ENCODE data around the gene CHMP6. TPM values are rescaled to one million over a fixed set of nuclear protein-coding genes. Genes with fewer than 3 reads are reported as not detected.

CHMP6 gene
- total RNA-seq, 1 experiment from 2014 or later, result 23.1 TPM

DNA sequence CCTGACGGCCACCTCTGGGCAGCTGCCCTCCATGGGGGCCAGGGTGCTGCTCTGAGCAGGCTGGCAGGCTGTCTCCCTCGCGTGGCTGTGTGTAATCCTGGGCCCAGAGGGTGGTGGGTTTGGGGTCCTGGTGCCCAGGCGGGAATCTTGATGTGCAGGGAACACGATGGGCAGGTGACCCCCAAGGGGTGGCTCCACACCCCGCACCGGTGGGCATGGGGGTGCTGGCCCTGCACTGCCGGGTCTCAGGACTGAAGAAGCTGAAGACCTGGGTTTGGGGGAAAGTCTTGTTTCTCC is 8.6 kb downstream of the CHMP6 start:
- Histone ChIP-seq H3K27me3 (ENCODE audit: low read length) (no peaks in the 10 kb centered on the region), H3K9me2 (replicated peaks; ENCODE audit: insufficient read depth, low read length) (no peaks in the 10 kb centered on the region), H3K4me1 (ENCODE audit: low read length) (no peaks in the 10 kb centered on the region), H2AFZ (ENCODE audit: low read length) (no peak overlapping the region), H3K27ac (ENCODE audit: low read length) (no peak overlapping the region), H3K36me3 (ENCODE audit: insufficient read depth, low read length) (no peaks in the 10 kb centered on the region), H3K79me2 (ENCODE audit: low read length) (no peaks in the 10 kb centered on the region), H3K9me3 (ENCODE audit: low read length) (no peaks in the 10 kb centered on the region), H3K4me2 (ENCODE audit: low read depth, low read length, poor library complexity, severe bottlenecking) (no peak overlapping the region), H3K4me3 (ENCODE audit: low read length) (no peak overlapping the region), H4K20me1 (ENCODE audit: insufficient read depth, low read depth, low read length) (0 out of 2 replicates have a peak, but pooled peaks cover 6% of the 10 kb centered on the region), H3K9ac (ENCODE audit: low read length) (no peak overlapping the region)
- no peak for DNase-seq

DNA sequence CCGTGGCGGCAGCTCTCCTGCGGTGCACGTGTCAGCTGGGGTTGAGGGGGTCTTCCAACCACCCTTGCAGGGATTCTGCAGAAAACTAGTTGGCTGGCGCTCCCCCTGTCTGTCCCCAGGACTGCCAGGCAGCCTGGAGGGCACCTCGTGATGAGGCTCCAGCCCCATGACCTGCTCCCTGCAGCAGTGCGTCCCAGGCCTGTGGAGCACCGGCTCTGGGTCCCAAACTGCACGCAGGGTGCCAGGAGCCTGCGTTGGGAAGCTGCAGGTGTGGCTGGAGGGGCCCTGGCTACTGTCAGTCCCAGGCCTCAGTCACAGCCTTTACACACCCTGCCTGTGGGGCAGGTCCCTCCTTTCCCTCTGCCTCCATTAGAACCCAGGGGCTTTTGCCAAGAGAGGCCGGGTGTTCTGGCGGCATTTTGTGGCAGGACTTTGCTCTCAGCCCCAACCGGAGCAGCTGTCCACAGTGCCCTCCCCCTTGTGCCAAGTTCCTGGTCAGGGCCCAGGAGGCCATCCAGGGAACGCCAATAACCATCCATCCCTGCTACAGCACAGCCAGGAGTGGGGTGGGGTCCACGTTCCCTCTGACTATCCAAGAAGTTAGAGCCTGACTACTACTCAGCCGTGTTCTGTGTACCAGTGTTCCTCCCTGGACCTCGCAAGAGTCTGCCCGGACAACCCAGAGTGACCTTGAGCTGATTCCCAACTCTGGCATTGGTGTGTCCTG is 9.2 kb downstream of the CHMP6 start:
- Histone ChIP-seq H3K36me3 (ENCODE audit: insufficient read depth, low read length) (no peaks in the 10 kb centered on the region), H2AFZ (ENCODE audit: low read length) (no peak overlapping the region), H3K79me2 (ENCODE audit: low read length) (no peaks in the 10 kb centered on the region), H3K9ac (ENCODE audit: low read length) (no peak overlapping the region), H3K9me3 (ENCODE audit: low read length) (no peaks in the 10 kb centered on the region), H4K20me1 (ENCODE audit: insufficient read depth, low read depth, low read length) (0 out of 2 replicates have a peak, but pooled peaks cover 6% of the 10 kb centered on the region), H3K4me1 (ENCODE audit: low read length) (no peaks in the 10 kb centered on the region), H3K27ac (ENCODE audit: low read length) (no peak overlapping the region), H3K9me2 (replicated peaks; ENCODE audit: insufficient read depth, low read length) (no peaks in the 10 kb centered on the region), H3K4me3 (ENCODE audit: low read length) (no peak overlapping the region), H3K4me2 (ENCODE audit: low read depth, low read length, poor library complexity, severe bottlenecking) (no peak overlapping the region), H3K27me3 (ENCODE audit: low read length) (no peaks in the 10 kb centered on the region)
- no peak for DNase-seq

DNA sequence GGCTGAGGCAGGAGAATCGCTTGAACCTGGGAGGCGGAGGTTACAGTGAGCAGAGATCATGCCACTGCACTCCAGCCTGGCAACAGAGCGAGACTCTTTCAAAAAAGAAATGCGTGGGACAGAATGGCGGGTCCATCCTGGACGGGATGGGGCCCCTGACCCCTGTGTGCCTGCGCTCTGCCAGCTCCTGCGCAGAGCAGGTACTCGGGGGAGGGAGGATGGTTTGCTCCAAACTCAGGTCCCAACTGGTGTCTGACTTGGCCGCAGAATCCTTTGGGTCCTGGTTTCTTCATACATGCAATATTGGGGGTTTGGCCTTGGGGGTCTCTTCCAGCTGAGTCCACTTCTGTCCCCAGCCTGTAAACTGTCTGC is 10.4 kb downstream of the CHMP6 start:
- H3K36me3 ChIP-seq (ENCODE audit: insufficient read depth, low read length), result no peaks in the 10 kb centered on the region
- no peaks in the 10 kb centered on the region for H3K27me3 ChIP-seq (ENCODE audit: low read length)
- no peaks in the 10 kb centered on the region for H3K9me2 ChIP-seq (replicated peaks; ENCODE audit: insufficient read depth, low read length)
- no peak overlapping the region for H3K4me2 ChIP-seq (ENCODE audit: low read depth, low read length, poor library complexity, severe bottlenecking)
- no peak overlapping the region for H3K9ac ChIP-seq (ENCODE audit: low read length)
- no peak overlapping the region for H3K4me3 ChIP-seq (ENCODE audit: low read length)
- H3K79me2 ChIP-seq (ENCODE audit: low read length), result no peaks in the 10 kb centered on the region
- H3K4me1 ChIP-seq (ENCODE audit: low read length), result no peaks in the 10 kb centered on the region
- no peak for DNase-seq
- H3K9me3 ChIP-seq (ENCODE audit: low read length), result no peaks in the 10 kb centered on the region
- no peak overlapping the region for H3K27ac ChIP-seq (ENCODE audit: low read length)
- 0 out of 2 replicates have a peak, but pooled peaks cover 6% of the 10 kb centered on the region for H4K20me1 ChIP-seq (ENCODE audit: insufficient read depth, low read depth, low read length)
- no peak overlapping the region for H2AFZ ChIP-seq (ENCODE audit: low read length)

DNA sequence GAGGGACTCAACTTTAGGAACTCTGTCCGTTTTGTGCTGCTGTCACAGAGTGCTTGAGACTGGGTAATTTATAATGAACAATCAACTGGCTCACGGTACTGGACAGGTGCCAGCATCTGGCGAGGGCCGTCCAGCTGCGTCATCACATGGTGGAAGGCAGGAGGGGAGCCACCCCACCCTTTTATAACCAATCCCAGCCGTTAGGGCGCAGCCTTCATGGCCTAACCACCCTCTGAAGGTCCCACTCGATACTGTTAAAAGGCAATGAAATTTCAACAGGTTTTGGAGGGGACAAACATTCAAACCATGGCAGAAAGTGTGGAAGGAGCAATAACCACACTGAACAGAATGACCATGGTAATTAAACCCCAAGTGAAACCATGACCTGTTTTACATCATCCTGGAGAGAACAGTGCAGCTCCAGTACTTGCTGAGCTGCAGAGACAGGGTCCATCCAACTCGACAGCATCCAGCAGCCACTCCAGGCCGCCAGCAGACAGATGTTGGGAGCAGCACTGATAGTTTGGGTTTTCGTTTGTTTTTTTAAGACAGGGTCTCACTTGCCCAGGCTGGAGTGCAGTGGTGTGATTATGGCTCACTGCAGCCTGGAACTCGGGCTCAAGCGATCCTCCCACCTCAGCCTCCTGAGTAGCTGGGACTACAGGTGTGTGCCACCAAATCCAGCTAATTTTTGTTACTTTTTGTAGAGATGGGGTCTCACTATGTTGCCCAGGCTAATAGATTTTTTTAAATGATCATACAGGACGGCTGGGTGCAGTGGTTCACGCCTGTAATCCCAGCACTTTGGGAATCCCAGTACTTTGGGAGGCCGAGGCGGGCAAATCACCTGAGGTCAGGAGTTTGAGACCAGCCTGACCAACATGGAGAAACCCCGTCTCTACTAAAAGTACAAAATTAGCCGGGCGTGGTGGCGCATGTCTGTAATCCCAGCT is 11.0 kb downstream of the CHMP6 start:
- Histone ChIP-seq H3K27me3 (ENCODE audit: low read length) (no peaks in the 10 kb centered on the region), H3K4me2 (ENCODE audit: low read depth, low read length, poor library complexity, severe bottlenecking) (no peak overlapping the region), H4K20me1 (ENCODE audit: insufficient read depth, low read depth, low read length) (0 out of 2 replicates have a peak, but pooled peaks cover 6% of the 10 kb centered on the region), H3K4me3 (ENCODE audit: low read length) (no peak overlapping the region), H3K9ac (ENCODE audit: low read length) (no peak overlapping the region), H3K4me1 (ENCODE audit: low read length) (no peaks in the 10 kb centered on the region), H3K27ac (ENCODE audit: low read length) (no peak overlapping the region), H3K36me3 (ENCODE audit: insufficient read depth, low read length) (no peaks in the 10 kb centered on the region), H2AFZ (ENCODE audit: low read length) (no peak overlapping the region), H3K9me2 (replicated peaks; ENCODE audit: insufficient read depth, low read length) (no peaks in the 10 kb centered on the region), H3K9me3 (ENCODE audit: low read length) (no peaks in the 10 kb centered on the region), H3K79me2 (ENCODE audit: low read length) (no peaks in the 10 kb centered on the region)
- DNase-seq, result no peak

DNA sequence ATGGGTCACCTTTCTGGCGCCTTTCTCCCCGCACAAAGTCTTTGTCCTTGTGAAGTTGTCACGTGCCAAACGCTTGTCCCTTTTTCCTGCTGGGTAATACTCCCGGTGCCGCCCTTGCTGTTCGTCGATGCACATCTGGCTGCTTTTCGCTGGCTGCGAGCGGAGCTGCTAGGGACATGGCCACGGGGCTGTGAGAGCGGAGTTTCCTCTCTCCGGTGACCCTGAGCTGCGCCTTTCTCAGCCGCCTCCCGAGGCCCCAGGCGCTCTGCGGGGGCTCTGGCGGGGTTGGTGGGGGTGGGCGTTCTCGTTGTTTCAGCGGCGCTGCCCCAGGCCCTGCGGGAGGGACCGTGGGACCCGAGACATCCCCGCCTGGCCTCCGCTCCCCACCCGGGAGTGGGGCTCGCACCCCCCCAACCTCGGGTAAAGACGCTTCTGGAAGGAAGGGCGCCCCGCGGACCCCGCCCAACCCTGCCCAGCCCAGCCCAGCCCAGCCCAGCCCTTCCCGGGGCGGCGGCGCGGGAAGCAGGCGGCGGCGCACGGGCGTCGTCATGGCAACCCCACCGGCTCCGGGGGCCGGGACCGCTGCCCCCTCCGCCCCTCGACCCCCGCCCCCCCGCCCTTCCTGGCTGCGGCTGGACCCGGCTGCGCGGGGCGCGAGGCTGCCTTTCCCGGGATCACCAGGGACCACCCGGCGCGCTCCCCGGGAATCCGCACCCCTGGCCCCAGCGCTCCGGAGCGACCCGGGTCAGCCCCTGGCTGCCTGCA is 12.3 kb downstream of the CHMP6 start:
- Histone ChIP-seq H4K20me1 (ENCODE audit: insufficient read depth, low read depth, low read length) (0 out of 2 replicates have a peak, but pooled peaks cover 6% of the 10 kb centered on the region), H3K4me1 (ENCODE audit: low read length) (no peaks in the 10 kb centered on the region), H3K36me3 (ENCODE audit: insufficient read depth, low read length) (no peaks in the 10 kb centered on the region), H3K9me3 (ENCODE audit: low read length) (no peaks in the 10 kb centered on the region), H3K27ac (ENCODE audit: low read length) (no peak overlapping the region), H3K79me2 (ENCODE audit: low read length) (no peaks in the 10 kb centered on the region), H3K9me2 (replicated peaks; ENCODE audit: insufficient read depth, low read length) (no peaks in the 10 kb centered on the region), H2AFZ (ENCODE audit: low read length) (no peak overlapping the region), H3K4me2 (ENCODE audit: low read depth, low read length, poor library complexity, severe bottlenecking) (no peak overlapping the region), H3K4me3 (ENCODE audit: low read length) (no peak overlapping the region), H3K27me3 (ENCODE audit: low read length) (no peaks in the 10 kb centered on the region), H3K9ac (ENCODE audit: low read length) (no peak overlapping the region)
- no peak for DNase-seq

DNA sequence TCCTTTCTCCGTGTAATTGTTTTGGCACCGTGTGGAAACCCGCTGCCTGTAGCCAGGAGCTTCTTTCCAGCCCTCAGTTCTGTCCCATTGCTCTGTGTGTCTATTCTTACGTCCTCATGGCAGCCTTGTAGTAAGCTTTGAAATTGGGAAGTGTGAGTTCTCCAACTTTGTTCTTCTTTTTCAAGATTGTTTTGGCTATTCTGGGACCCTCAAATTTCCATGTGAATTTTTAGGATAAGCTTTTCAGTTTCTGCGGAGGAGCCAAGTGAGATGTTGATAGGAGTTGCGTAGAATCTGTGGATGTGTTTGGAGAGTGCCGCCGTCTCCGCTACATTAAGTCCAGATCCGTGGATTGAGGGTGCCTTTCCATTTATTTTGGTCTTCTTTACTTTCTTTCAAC is 15.2 kb downstream of the CHMP6 start:
- no peak for DNase-seq
- Histone ChIP-seq H3K27me3 (ENCODE audit: low read length) (no peaks in the 10 kb centered on the region), H3K79me2 (ENCODE audit: low read length) (no peaks in the 10 kb centered on the region), H3K9ac (ENCODE audit: low read length) (no peak overlapping the region), H3K27ac (ENCODE audit: low read length) (no peak overlapping the region), H3K4me1 (ENCODE audit: low read length) (no peaks in the 10 kb centered on the region), H3K9me2 (replicated peaks; ENCODE audit: insufficient read depth, low read length) (no peaks in the 10 kb centered on the region), H4K20me1 (ENCODE audit: insufficient read depth, low read depth, low read length) (no peaks in the 10 kb centered on the region), H3K4me3 (ENCODE audit: low read length) (no peak overlapping the region), H2AFZ (ENCODE audit: low read length) (no peak overlapping the region), H3K36me3 (ENCODE audit: insufficient read depth, low read length) (no peaks in the 10 kb centered on the region), H3K4me2 (ENCODE audit: low read depth, low read length, poor library complexity, severe bottlenecking) (no peak overlapping the region), H3K9me3 (ENCODE audit: low read length) (no peaks in the 10 kb centered on the region)

DNA sequence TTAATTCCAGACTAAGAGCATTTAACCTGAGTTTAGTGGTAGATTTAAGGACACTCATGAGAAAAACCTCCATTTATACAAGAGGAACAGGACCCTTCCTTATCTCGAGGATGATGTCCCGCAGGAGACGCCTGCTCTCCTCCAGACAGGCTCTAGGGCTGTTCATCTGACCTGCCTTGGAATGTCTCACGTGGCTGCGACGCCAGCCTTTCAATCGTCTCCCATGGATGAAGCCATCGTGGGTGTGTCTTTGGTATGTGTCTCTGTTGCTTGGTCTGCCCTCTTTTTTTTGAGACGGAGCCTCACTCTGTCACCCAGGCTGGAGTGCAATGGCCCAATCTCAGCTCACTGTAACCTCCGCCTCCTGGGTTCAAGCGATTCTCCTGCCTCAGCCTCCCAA is 16.5 kb downstream of the CHMP6 start:
- no peaks in the 10 kb centered on the region for H3K9me3 ChIP-seq (ENCODE audit: low read length)
- no peak overlapping the region for H3K27ac ChIP-seq (ENCODE audit: low read length)
- H3K79me2 ChIP-seq (ENCODE audit: low read length), result no peaks in the 10 kb centered on the region
- no peaks in the 10 kb centered on the region for H3K36me3 ChIP-seq (ENCODE audit: insufficient read depth, low read length)
- no peak overlapping the region for H3K4me3 ChIP-seq (ENCODE audit: low read length)
- H2AFZ ChIP-seq (ENCODE audit: low read length), result no peak overlapping the region
- no peaks in the 10 kb centered on the region for H3K27me3 ChIP-seq (ENCODE audit: low read length)
- no peaks in the 10 kb centered on the region for H3K4me1 ChIP-seq (ENCODE audit: low read length)
- H3K4me2 ChIP-seq (ENCODE audit: low read depth, low read length, poor library complexity, severe bottlenecking), result no peak overlapping the region
- no peak for DNase-seq
- H4K20me1 ChIP-seq (ENCODE audit: insufficient read depth, low read depth, low read length), result no peaks in the 10 kb centered on the region
- no peaks in the 10 kb centered on the region for H3K9me2 ChIP-seq (replicated peaks; ENCODE audit: insufficient read depth, low read length)
- no peak overlapping the region for H3K9ac ChIP-seq (ENCODE audit: low read length)

DNA sequence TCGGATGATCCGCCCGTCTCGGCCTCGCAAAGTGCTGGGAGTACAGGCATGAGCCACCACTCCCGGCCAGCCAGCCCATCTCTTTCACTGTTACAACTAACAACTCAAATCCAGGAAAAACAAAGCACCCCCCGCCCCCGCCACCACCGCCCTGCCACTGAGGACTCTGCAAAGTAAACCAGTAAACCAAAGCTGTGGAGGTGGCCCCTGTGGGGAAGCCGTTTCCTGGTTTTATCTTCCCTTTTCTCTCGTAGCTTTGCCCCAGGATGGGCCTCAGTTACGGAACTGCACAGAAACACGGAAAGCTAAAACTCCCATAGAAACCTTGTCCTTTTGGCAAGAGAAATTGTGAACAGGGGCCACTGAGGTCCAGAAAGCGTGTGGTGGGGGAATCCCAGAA is 17.5 kb downstream of the CHMP6 start:
- Histone ChIP-seq H4K20me1 (ENCODE audit: insufficient read depth, low read depth, low read length) (no peaks in the 10 kb centered on the region), H3K9me2 (replicated peaks; ENCODE audit: insufficient read depth, low read length) (no peaks in the 10 kb centered on the region), H3K27me3 (ENCODE audit: low read length) (no peaks in the 10 kb centered on the region), H3K4me2 (ENCODE audit: low read depth, low read length, poor library complexity, severe bottlenecking) (no peak overlapping the region), H3K9ac (ENCODE audit: low read length) (no peak overlapping the region), H3K4me1 (ENCODE audit: low read length) (no peaks in the 10 kb centered on the region), H2AFZ (ENCODE audit: low read length) (no peak overlapping the region), H3K4me3 (ENCODE audit: low read length) (no peak overlapping the region), H3K9me3 (ENCODE audit: low read length) (no peaks in the 10 kb centered on the region), H3K36me3 (ENCODE audit: insufficient read depth, low read length) (no peaks in the 10 kb centered on the region), H3K27ac (ENCODE audit: low read length) (no peak overlapping the region), H3K79me2 (ENCODE audit: low read length) (no peaks in the 10 kb centered on the region)
- no peak for DNase-seq
